Measurements from ENCODE around the gene CNTFR.
A peak's percentile ranks its signal among the peaks of the same experiment; 100 is the strongest.

DNA sequence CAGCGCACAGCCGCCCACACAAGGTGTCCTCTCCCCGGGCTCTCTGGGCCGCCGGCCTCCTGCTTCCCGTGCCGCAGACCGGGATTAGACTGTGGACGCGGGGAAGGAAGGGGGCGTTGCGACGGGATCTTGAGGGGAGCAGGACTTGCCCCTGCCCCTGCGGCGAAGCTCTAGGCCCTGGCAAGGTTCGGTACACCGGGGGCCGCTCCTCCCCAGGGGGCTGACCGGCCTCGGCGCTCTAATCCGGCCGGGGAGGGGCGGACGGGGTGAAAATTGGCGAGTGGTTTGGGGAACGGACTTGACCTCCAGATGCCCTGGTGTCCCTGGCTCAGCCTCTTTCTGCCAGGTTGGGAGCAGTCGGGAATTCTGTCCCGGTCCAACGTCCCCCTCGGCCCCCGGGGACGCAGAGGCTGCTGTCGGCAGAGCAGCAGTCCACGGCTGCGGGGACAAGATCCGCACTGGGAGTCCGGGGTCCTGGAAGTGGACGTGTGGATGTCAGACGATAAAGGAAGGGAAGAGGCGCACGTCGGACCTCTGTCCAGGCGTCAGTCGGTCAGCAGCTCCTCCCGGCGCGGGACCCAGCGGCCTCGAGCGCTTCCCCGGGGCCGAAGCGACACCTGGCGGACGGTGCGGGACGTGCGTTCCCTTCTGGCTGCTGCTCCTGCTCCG is 1.9 kb upstream of the CNTFR start:
- TF ChIP-seq EZH2 (IDR thresholded peaks at IDR 0.05; ENCODE audit: low read length), result peak; percentile 55
- TF ChIP-seq, protein P1, sequence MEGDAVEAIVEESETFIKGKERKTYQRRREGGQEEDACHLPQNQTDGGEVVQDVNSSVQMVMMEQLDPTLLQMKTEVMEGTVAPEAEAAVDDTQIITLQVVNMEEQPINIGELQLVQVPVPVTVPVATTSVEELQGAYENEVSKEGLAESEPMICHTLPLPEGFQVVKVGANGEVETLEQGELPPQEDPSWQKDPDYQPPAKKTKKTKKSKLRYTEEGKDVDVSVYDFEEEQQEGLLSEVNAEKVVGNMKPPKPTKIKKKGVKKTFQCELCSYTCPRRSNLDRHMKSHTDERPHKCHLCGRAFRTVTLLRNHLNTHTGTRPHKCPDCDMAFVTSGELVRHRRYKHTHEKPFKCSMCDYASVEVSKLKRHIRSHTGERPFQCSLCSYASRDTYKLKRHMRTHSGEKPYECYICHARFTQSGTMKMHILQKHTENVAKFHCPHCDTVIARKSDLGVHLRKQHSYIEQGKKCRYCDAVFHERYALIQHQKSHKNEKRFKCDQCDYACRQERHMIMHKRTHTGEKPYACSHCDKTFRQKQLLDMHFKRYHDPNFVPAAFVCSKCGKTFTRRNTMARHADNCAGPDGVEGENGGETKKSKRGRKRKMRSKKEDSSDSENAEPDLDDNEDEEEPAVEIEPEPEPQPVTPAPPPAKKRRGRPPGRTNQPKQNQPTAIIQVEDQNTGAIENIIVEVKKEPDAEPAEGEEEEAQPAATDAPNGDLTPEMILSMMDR (optimal IDR thresholded peaks at IDR 0.05 in 1 of 3, IDR thresholded peaks at IDR 0.05 in 1 of 3, conservative IDR thresholded peaks at IDR 0.05 in 1 of 3; ENCODE audit: extremely low read depth in 1 of 3, insufficient read depth in 2 of 3, low read length in 3 of 3), result peak; percentile 73 to 99 (median 98)
